ENCODE measurements around the gene NEUROD1.

NEUROD1 gene

DNA sequence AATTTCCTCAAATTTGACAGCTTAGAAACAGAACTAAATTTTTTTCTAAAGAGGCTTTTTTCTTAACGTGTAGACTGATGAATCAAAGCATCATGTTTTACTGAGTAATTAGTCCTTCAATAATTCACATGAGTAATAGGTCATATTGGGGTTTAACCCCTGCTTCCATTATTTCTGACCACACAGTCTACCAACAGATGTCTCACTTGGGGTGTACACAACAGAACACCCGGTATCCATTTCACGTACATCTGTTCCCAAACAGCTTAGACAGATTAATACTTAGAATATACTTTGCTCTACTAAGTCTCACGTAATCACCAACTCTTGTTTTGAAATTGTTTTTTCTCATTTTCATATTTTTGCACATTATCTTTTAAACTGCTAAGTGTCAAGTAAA lies 38.2 kb downstream of the NEUROD1 start:
- no peak for DNase-seq (ENCODE audit: low read depth)

DNA sequence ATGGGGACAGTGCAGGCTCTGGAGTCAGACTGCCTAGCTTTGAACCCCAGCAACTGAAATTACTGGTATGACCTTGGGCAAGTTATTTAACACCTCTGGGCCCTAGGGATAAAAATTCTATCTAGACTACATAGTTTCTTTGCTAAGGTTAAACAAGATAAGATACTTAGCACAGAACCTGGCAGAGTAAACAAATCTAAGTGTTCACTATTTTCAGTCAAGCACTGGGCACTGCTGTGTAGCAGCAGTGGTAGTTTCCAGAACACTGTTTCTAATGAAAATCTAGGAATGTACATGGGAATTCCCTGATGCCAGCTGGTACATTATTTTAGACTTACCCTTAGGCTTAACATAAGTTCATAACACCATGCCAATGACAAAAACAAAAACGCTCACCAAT lies 40.6 kb downstream of the NEUROD1 start:
- DNase-seq (ENCODE audit: low read depth): no peak

DNA sequence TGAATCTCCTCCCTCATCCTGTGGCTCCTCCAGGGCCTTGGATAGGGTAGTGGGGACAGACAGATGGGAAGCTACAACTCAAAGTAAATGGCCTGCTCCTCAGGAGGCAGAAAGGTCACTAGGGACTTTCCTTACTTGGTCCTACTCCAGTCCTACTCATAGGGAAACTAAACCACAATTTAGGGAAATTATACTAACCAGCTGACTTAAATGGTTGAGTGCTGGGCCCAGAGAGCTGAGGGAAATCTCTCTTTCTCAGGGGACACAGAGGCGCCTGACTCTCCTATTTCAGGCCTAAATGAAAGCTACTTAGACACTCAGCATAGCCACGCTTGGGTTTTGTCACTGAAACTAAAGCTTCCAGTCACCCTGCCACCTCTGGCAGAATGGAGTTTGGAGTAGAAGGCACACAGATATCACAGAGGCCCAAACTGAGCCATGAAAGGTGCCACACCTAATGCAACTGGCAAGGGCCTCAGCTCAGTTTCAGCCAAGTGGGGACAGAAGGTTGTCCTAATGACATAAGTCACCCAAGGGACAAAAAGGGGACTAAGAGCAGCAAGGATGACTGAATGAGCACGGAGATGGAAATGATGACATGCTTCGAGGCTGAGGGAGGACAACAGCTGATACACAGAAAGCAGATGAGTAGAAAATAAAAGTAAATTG lies 47.5 kb downstream of the NEUROD1 start:
- no peak for DNase-seq (ENCODE audit: low read depth)

DNA sequence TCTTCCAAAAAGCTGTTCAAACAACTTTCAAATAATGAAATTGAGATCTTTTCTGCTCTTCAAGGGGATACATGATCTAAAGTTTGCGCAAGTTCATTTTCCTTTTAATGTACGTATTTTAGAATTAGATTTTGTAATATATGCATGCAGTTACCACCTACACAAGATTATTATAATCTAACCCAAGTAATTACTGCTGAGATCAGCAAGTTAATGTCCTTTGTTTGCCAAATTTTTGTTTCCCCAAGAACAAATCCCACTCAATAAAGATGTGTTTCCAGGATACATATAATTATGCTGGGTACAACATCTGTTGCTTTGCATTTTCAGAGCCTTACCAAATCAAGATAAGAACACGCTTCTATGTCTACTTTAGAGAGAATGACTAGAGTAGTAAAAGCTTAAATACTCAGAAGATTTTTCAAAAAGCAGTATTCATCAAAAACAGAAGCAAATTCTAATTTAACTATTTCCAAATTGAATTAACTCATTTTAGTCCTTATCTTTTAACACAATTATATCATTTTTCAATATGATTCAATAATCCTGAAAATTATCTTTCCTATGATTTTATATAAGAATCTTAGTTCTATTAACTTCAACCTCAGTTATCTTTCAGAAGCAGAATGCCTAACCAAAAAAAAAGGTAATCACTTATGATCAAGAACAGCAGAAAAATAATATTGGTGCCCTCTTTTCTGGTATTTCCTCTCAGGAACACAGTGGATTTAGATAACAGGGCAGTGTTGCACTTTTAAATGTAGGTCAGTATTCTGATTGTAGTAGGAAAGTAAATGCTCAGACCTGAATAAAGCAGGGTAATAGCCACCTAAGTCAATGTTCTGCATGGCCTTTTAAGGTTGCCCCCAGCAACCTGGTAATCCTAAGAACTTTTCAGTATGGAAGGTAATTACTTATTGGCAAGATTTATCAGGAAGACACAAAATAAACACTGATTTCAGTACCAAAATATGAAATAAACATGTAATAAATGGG lies 51.4 kb downstream of the NEUROD1 start:
- no peak for DNase-seq (ENCODE audit: low read depth)

DNA sequence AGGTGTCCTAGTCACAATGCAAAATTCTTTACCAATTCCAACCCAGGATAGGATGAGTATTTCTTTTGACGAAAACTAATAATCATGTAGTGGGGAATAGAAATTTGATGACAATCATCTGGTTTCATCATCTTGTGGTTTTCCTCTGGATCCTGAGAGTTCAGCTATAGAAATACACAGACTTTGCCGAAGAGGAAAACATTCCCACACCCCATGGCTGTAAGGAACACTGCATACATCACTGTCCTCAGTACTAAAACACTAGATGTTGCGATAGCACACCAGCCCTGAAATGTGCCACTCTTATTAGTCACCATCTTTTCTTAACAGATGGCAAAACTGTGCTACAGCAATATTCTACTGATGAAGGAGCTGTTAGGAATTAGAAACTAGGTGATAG lies 52.8 kb downstream of the NEUROD1 start:
- no peak for DNase-seq (ENCODE audit: low read depth)

DNA sequence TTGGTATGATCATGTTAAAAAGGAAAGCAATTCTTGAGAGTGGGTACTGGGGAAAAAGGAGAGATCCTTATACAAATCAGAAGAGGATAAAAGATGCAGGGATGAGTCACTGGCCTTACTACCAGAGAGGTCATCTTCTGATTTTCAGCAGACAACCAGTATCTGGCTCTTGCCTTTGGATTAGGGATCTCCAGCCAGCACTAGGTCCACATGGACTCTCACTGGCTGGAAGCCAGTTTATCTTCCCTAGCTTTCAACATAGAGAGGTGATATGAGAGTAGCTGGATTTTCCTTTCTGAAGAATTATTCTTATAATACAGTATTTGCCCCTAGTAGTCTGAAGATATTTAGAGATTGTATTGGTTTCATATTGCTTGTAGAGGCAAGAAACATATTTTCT lies 53.6 kb downstream of the NEUROD1 start:
- DNase-seq (ENCODE audit: low read depth): no peak
